A673 (cell line): ENCODE results near the gene ZDHHC22. TPM values are rescaled to one million over a fixed set of nuclear protein-coding genes. Genes with fewer than 3 reads are reported as not detected.

Experiments
- BruUV-seq: library from RNA; stranded (reverse); fragments of 400-500 nt; replicated peaks from 2 replicates; lab custom pipeline; 2021; lab: Mats Ljungman, UMichigan
- CTCF ChIA-PET: fragments of 300-600 bp; sonication (Branson Sonifier 250); formaldehyde crosslinking; loops from one replicate; lab custom pipeline; 2022; ENCODE audit warnings: antibody characterized with exemption; lab: Charles Lee
- POLR2A ChIA-PET: fragments of 300-600 bp; sonication (Branson Sonifier 250); formaldehyde crosslinking; loops from one replicate; lab custom pipeline; 2022; ENCODE audit warnings: antibody characterized with exemption; ENCODE audit not compliant: low non-redundant PET; lab: Charles Lee
- DNase-seq: peaks from one replicate; pipeline ENCODE4 v3.0.0-alpha.2; 2015; ENCODE audit warnings: low spot score
- H3K27ac ChIP-seq: fragments of 200-600 bp; sonication (generic); 2 replicates; pipeline ENCODE4 v1.5.1; 2016; ENCODE audit warnings: mixed run types, low read depth, mild to moderate bottlenecking, mixed read lengths, antibody characterized with exemption, low read length; ENCODE audit not compliant: poor library complexity, severe bottlenecking
- H3K27me3 ChIP-seq: fragments of 200-600 bp; sonication (generic); replicated peaks from 2 replicates; pipeline ENCODE4 v1.6.1; 2017; ENCODE audit warnings: mixed run types, low read depth, mild to moderate bottlenecking, mixed read lengths, antibody characterized with exemption, low read length; ENCODE audit not compliant: insufficient read depth, poor library complexity
- H3K36me3 ChIP-seq: fragments of 200-600 bp; sonication (generic); 2 replicates; pipeline ENCODE4 v1.6.1; 2016; ENCODE audit warnings: mixed run types, mild to moderate bottlenecking, mixed read lengths, antibody characterized with exemption, low read length; ENCODE audit not compliant: insufficient read depth, poor library complexity, severe bottlenecking
- H3K4me1 ChIP-seq: fragments of 200-600 bp; sonication (generic); 2 replicates; pipeline ENCODE4 v1.6.1; 2017; ENCODE audit warnings: mixed run types, mild to moderate bottlenecking, mixed read lengths, antibody characterized with exemption, low read length; ENCODE audit not compliant: insufficient read depth, poor library complexity, severe bottlenecking
- H3K4me3 ChIP-seq: fragments of 200-600 bp; sonication (generic); 2 replicates; pipeline ENCODE4 v1.5.1; 2016; ENCODE audit warnings: low read depth, mixed run types, mild to moderate bottlenecking, mixed read lengths, low read length; ENCODE audit not compliant: poor library complexity, severe bottlenecking
- H3K9me3 ChIP-seq: fragments of 200-600 bp; sonication (generic); 2 replicates; pipeline ENCODE4 v1.6.1; 2016; ENCODE audit warnings: mixed run types, low read depth, mild to moderate bottlenecking, mixed read lengths, antibody characterized with exemption, low read length; ENCODE audit not compliant: poor library complexity, severe bottlenecking
- CTCF ChIP-seq: fragments of 300-800, 200-600 bp; sonication (generic); conservative IDR thresholded peaks from 2 replicates; pipeline ENCODE4 v1.5.1; 2017; ENCODE audit warnings: low read depth, mild to moderate bottlenecking, antibody characterized with exemption, low read length, moderate library complexity, mixed read lengths
- EZH2 ChIP-seq: fragments of 200-600 bp; sonication (generic); IDR thresholded peaks from 2 replicates; pipeline ENCODE4 v1.6.1; 2017; ENCODE audit warnings: borderline replicate concordance, low read depth, mild to moderate bottlenecking, mixed read lengths, antibody characterized with exemption, low read length; ENCODE audit not compliant: poor library complexity, severe bottlenecking
- intact Hi-C: fragments of 100-400 bp; cut with micrococcal nuclease; formaldehyde crosslinking; loops from one replicate; pipeline ENCODE4 v1.10.0; 2022; ENCODE audit not compliant: unreplicated experiment
- total RNA-seq: library from RNA; stranded (reverse); gene quantifications from 2 replicates; pipeline ENCODE4 v1.2.3, GENCODE V29; 2021

ZDHHC22 gene
- total RNA-seq, 1 experiment from 2014 or later: 0.60 TPM

- BruUV-seq: no TSS peak
- ChIA-PET CTCF (interaction anchor here (0.6 to 1.5 kb wide), 6 partner anchors 10 to 176 kb away, joined by 3 to 11 read pairs (median 4); no protein-coding TSS in a partner anchor), POLR2A (no interaction called here)
- Histone ChIP-seq H3K36me3 (no peaks in the 10 kb centered on the region), H3K4me3 (peak overlapping the region; percentile 42), H3K27me3 (peaks cover 53% of the 10 kb centered on the region), H3K4me1 (peaks cover 6% of the 10 kb centered on the region), H3K27ac (no peak overlapping the region), H3K9me3 (no peaks in the 10 kb centered on the region)
- intact Hi-C loops: no loop called here
- peak; percentile 72 for DNase-seq
- TF ChIP-seq CTCF (peak; percentile 80), EZH2 (no peak)
Observed at GRCh38 chr14:77139540-77140358, 1.8 kb downstream of the ZDHHC22 start.

- intact Hi-C loops: no loop called here
- CTCF ChIA-PET: no interaction called here
- no peak overlapping the region for H3K4me3 ChIP-seq
- H3K9me3 ChIP-seq: no peaks in the 10 kb centered on the region
- H3K36me3 ChIP-seq: no peaks in the 10 kb centered on the region
- H3K4me1 ChIP-seq: peaks cover 6% of the 10 kb centered on the region
- TF ChIP-seq CTCF: no peak
- POLR2A ChIA-PET: no interaction called here
- H3K27ac ChIP-seq: no peak overlapping the region
- no TSS peak for BruUV-seq
- peaks cover 52% of the 10 kb centered on the region for H3K27me3 ChIP-seq
- DNase-seq: no peak
Observed at GRCh38 chr14:77139022-77139421, 2.6 kb downstream of the ZDHHC22 start.

- BruUV-seq: no TSS peak
- intact Hi-C loops: no loop called here
- no peak overlapping the region for H3K27ac ChIP-seq
- CTCF ChIA-PET: interaction anchor here (0.6 to 1.2 kb wide), 3 partner anchors 9 to 331 kb away, joined by 3 to 8 read pairs (median 4); no protein-coding TSS in a partner anchor
- POLR2A ChIA-PET: no interaction called here
- H3K4me1 ChIP-seq: no peaks in the 10 kb centered on the region
- no peaks in the 10 kb centered on the region for H3K36me3 ChIP-seq
- no peak overlapping the region for H3K4me3 ChIP-seq
- no peak for TF ChIP-seq EZH2
- peaks cover 34% of the 10 kb centered on the region for H3K27me3 ChIP-seq
- no peaks in the 10 kb centered on the region for H3K9me3 ChIP-seq
- peak; percentile 88 for DNase-seq
Observed at GRCh38 chr14:77133720-77134338, 7.8 kb downstream of the ZDHHC22 start.
